IMR-90 (cell line): ENCODE data around the gene MAN1C1.

Experiments
- BHLHE40 ChIP-seq: fragments of 150-350 bp; IDR thresholded peaks from 2 replicates; pipeline ENCODE4 v1.6.1; 2016; ENCODE audit warnings: mild to moderate bottlenecking, low read depth, low read length
- CEBPB ChIP-seq: IDR thresholded peaks from 2 replicates; pipeline ENCODE4 v1.6.1; 2012; ENCODE audit warnings: low read depth, low read length, improper control_type of control experiment
- FOS ChIP-seq: fragments of 150-350 bp; IDR thresholded peaks from 2 replicates; pipeline ENCODE4 v1.6.1; 2016; ENCODE audit warnings: low read depth, low read length
- MAFK ChIP-seq: IDR thresholded peaks from 2 replicates; pipeline ENCODE4 v1.6.1; 2012; ENCODE audit warnings: low read depth, low read length, improper control_type of control experiment
- MAZ ChIP-seq: IDR thresholded peaks from 2 replicates; pipeline ENCODE4 v1.6.1; 2012; ENCODE audit warnings: low read depth, mild to moderate bottlenecking, low read length, improper control_type of control experiment, moderate library complexity, borderline replicate concordance
- MXI1 ChIP-seq: IDR thresholded peaks from 2 replicates; pipeline ENCODE4 v1.6.1; 2012; ENCODE audit warnings: low read depth, mild to moderate bottlenecking, low read length, moderate library complexity, borderline replicate concordance
- NFE2L2 ChIP-seq: fragments of 150-350 bp; IDR thresholded peaks from 2 replicates; pipeline ENCODE4 v1.6.1; 2016; ENCODE audit warnings: low read depth, mild to moderate bottlenecking, low read length
- POLR2A ChIP-seq: IDR thresholded peaks from 2 replicates; pipeline ENCODE4 v1.6.1; 2012; ENCODE audit warnings: mild to moderate bottlenecking, low read depth, low read length
- RAD21 ChIP-seq: IDR thresholded peaks from 2 replicates; pipeline ENCODE4 v1.6.1; 2012; ENCODE audit warnings: low read length, improper control_type of control experiment
- RFX5 ChIP-seq: IDR thresholded peaks from 2 replicates; pipeline ENCODE4 v1.8.0; 2012; ENCODE audit warnings: low read depth, mild to moderate bottlenecking, low read length, moderate library complexity
- SMC3 ChIP-seq: fragments of 150-350 bp; IDR thresholded peaks from 2 replicates; pipeline ENCODE4 v1.6.1; 2016; ENCODE audit warnings: low read depth, mild to moderate bottlenecking, antibody characterized with exemption, low read length, moderate library complexity
- TF ChIP-seq, protein P1 (sequence below): conservative IDR thresholded peaks from 2 replicates; pipeline ENCODE4 v1.5.1; 2012; ENCODE audit warnings: mild to moderate bottlenecking, low read depth, low read length, improper control_type of control experiment
- TF ChIP-seq, protein P2 (sequence below): fragments of 150-350 bp; IDR thresholded peaks from 2 replicates; pipeline ENCODE4 v1.6.1; 2017; ENCODE audit warnings: mild to moderate bottlenecking, antibody characterized with exemption, low read length, low read depth

DNA sequence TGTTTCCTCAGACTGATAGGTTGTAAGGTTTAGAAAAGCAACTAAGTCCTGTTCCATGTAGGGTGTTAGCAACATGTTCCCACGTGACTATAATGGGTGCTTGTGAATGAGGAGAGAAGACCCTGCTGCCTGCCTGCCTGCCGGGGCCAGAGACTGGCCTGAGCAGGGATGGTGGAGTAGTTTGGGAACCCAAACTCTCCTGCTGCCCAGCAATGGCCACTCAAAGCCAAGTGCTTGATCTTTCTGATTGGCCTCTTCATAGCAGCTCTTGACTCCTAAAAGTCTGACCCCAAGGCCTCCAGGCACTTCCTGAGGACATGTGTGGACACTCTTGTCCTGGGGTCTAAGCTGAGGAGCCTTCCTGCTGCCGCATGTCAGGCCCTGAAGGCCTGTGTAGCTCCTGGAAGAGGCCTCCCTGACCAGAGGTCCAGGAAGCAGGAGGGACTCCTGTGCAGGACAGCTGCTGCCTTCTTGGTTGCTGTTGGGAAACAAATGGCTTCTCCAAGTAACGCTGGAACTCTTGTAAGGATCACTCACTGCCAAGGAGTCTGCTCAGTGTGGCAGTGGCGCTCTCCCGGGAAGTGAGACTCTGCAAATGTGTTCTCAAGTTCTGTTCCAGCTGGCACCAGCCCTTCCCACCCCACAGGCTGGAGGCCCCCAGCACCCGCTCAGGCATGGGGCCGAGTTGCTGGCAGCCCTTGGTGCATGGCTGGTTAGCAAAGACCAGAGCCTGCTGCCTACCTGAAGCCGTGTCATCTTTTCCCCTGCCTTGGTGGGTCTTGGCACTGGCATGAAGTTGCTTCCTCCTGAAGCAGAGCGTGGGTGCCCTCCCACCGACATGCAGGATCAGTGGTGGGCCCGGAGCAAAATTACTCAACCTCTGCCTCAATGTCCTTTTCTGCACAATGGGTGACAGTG is 35.5 kb downstream of the MAN1C1 start:
- no peak for TF ChIP-seq POLR2A
- TF ChIP-seq, protein P1, sequence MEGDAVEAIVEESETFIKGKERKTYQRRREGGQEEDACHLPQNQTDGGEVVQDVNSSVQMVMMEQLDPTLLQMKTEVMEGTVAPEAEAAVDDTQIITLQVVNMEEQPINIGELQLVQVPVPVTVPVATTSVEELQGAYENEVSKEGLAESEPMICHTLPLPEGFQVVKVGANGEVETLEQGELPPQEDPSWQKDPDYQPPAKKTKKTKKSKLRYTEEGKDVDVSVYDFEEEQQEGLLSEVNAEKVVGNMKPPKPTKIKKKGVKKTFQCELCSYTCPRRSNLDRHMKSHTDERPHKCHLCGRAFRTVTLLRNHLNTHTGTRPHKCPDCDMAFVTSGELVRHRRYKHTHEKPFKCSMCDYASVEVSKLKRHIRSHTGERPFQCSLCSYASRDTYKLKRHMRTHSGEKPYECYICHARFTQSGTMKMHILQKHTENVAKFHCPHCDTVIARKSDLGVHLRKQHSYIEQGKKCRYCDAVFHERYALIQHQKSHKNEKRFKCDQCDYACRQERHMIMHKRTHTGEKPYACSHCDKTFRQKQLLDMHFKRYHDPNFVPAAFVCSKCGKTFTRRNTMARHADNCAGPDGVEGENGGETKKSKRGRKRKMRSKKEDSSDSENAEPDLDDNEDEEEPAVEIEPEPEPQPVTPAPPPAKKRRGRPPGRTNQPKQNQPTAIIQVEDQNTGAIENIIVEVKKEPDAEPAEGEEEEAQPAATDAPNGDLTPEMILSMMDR = no peak
- TF ChIP-seq, protein P2, sequence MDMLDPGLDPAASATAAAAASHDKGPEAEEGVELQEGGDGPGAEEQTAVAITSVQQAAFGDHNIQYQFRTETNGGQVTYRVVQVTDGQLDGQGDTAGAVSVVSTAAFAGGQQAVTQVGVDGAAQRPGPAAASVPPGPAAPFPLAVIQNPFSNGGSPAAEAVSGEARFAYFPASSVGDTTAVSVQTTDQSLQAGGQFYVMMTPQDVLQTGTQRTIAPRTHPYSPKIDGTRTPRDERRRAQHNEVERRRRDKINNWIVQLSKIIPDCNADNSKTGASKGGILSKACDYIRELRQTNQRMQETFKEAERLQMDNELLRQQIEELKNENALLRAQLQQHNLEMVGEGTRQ = no peak
- TF ChIP-seq FOS = no peak
- TF ChIP-seq MAZ = no peak
- TF ChIP-seq RAD21 = no peak
- no peak for TF ChIP-seq SMC3
- TF ChIP-seq MXI1 = no peak
- TF ChIP-seq MAFK = no peak
- no peak for TF ChIP-seq RFX5
- TF ChIP-seq NFE2L2 = no peak
- TF ChIP-seq CEBPB = no peak
- no peak for TF ChIP-seq BHLHE40
